ENCODE data around the gene TIGAR.

Gene TIGAR

GRCh38 chr12:4307593-4308333, 13.2 kb upstream of the TIGAR start:
- peak; percentile 38 for DNase-seq (ENCODE audit: low spot score)

- DNase-seq (ENCODE audit: low spot score), result no peak
Observed at GRCh38 chr12:4308334-4308950, 12.6 kb upstream of the TIGAR start.

GRCh38 chr12:4311776-4312175, 9.2 kb upstream of the TIGAR start:
- DNase-seq (ENCODE audit: low spot score), result no peak

- DNase-seq (ENCODE audit: low spot score), result no peak
Observed at GRCh38 chr12:4312251-4312650, 8.8 kb upstream of the TIGAR start.

GRCh38 chr12:4320497-4320852, 538 bp upstream of the TIGAR start:
- no peak for DNase-seq (ENCODE audit: low spot score)

- DNase-seq (ENCODE audit: low spot score), result no peak
Observed at GRCh38 chr12:4322726-4323125, 1.7 kb downstream of the TIGAR start.

GRCh38 chr12:4323396-4323795, 2.4 kb downstream of the TIGAR start:
- no peak for DNase-seq (ENCODE audit: low spot score)

GRCh38 chr12:4324366-4324765, 3.4 kb downstream of the TIGAR start:
- no peak for DNase-seq (ENCODE audit: low spot score)

GRCh38 chr12:4325966-4326365, 5.0 kb downstream of the TIGAR start:
- DNase-seq (ENCODE audit: low spot score), result no peak

- DNase-seq (ENCODE audit: low spot score), result no peak
Observed at GRCh38 chr12:4327293-4327692, 6.3 kb downstream of the TIGAR start.

- DNase-seq (ENCODE audit: low spot score), result no peak
Observed at GRCh38 chr12:4330203-4330602, 9.2 kb downstream of the TIGAR start.

- no peak for DNase-seq (ENCODE audit: low spot score)
Observed at GRCh38 chr12:4331221-4331620, 10.2 kb downstream of the TIGAR start.

- DNase-seq (ENCODE audit: low spot score), result no peak
Observed at GRCh38 chr12:4331842-4332241, 10.8 kb downstream of the TIGAR start.

GRCh38 chr12:4346931-4347330, 25.9 kb downstream of the TIGAR start:
- DNase-seq (ENCODE audit: low spot score), result no peak

GRCh38 chr12:4353785-4354208, 32.8 kb downstream of the TIGAR start:
- DNase-seq (ENCODE audit: low spot score), result peak; percentile 14

- DNase-seq (ENCODE audit: low spot score), result no peak
Observed at GRCh38 chr12:4355156-4356040, 34.4 kb downstream of the TIGAR start.

- DNase-seq (ENCODE audit: low spot score), result no peak
Observed at GRCh38 chr12:4356041-4356327, 35.0 kb downstream of the TIGAR start.

GRCh38 chr12:4366090-4366489, 45.1 kb downstream of the TIGAR start:
- DNase-seq (ENCODE audit: low spot score), result no peak

GRCh38 chr12:4369548-4369947, 48.5 kb downstream of the TIGAR start:
- no peak for DNase-seq (ENCODE audit: low spot score)

GRCh38 chr12:4370265-4370664, 49.3 kb downstream of the TIGAR start:
- DNase-seq (ENCODE audit: low spot score), result no peak

GRCh38 chr12:4372653-4373052, 51.6 kb downstream of the TIGAR start:
- no peak for DNase-seq (ENCODE audit: low spot score)

GRCh38 chr12:4375449-4375848, 54.4 kb downstream of the TIGAR start:
- DNase-seq (ENCODE audit: low spot score), result no peak

GRCh38 chr12:4378772-4379171, 57.8 kb downstream of the TIGAR start:
- no peak for DNase-seq (ENCODE audit: low spot score)

All from germinal center (tissue), 1 donor.